ENCODE measurements around the gene ELFN1. TPM values are rescaled to one million over a fixed set of nuclear protein-coding genes. Genes with fewer than 3 reads are reported as not detected.

Gene ELFN1
- polyA plus RNA-seq, 4 donors: 0.80 to 2.0 TPM; not detected in 2

GRCh38 chr7:1663223-1663622 is 6.9 kb upstream of the ELFN1 start:
- WGBS, 3 donors: 39 to 60% (median 49%) methylated on average over 11 of the region's 11 CpGs
- H3K27ac ChIP-seq (ENCODE audit: low read depth in 1 of 3, low read length in 2 of 3): no peak overlapping the region
- peaks cover 16 to 51% (median 19%) of the 10 kb centered on the region in 3 donors for H3K27me3 ChIP-seq (ENCODE audit: control insufficient read depth in 3 of 3, insufficient read depth in 3 of 3, low read length in 3 of 3)
- FAIRE-seq (no peak), DNase-seq (no peak)
- peaks cover 0 to 5% (median 2%) of the 10 kb centered on the region in 3 donors for H3K4me1 ChIP-seq (ENCODE audit: control insufficient read depth in 3 of 3, insufficient read depth in 2 of 3, low read depth in 1 of 3, low read length in 2 of 3)
- no peaks in the 10 kb centered on the region for H3K36me3 ChIP-seq (ENCODE audit: control insufficient read depth in 3 of 3, insufficient read depth in 2 of 3, low read depth in 1 of 3, low read length in 3 of 3)
- H3K4me3 ChIP-seq (ENCODE audit: low read depth in 1 of 3, low read length in 3 of 3): no peak overlapping the region
- no peaks in the 10 kb centered on the region for H3K9me3 ChIP-seq (ENCODE audit: control insufficient read depth in 2 of 2, insufficient read depth in 1 of 2, low read depth in 1 of 2, low read length in 1 of 2)

GRCh38 chr7:1663857-1664651 is 6.0 kb upstream of the ELFN1 start:
- H3K36me3 ChIP-seq (ENCODE audit: control insufficient read depth in 3 of 3, insufficient read depth in 2 of 3, low read depth in 1 of 3, low read length in 3 of 3): no peaks in the 10 kb centered on the region
- FAIRE-seq (no peak), DNase-seq (no peak)
- peaks cover 24 to 59% (median 26%) of the 10 kb centered on the region in 3 donors for H3K27me3 ChIP-seq (ENCODE audit: control insufficient read depth in 3 of 3, insufficient read depth in 3 of 3, low read length in 3 of 3)
- H3K27ac ChIP-seq (ENCODE audit: low read depth in 1 of 3, low read length in 2 of 3): no peak overlapping the region
- 8 to 10% (median 8%) methylated on average over 40 to 56 of the region's 56 CpGs for whole genome bisulfite sequencing, 3 donors
- peak overlapping the region in 1 of 3 donors; percentile 42 for H3K4me3 ChIP-seq (ENCODE audit: low read depth in 1 of 3, low read length in 3 of 3)
- peaks cover 0 to 5% (median 2%) of the 10 kb centered on the region in 3 donors for H3K4me1 ChIP-seq (ENCODE audit: control insufficient read depth in 3 of 3, insufficient read depth in 2 of 3, low read depth in 1 of 3, low read length in 2 of 3)
- no peaks in the 10 kb centered on the region for H3K9me3 ChIP-seq (ENCODE audit: control insufficient read depth in 2 of 2, insufficient read depth in 1 of 2, low read depth in 1 of 2, low read length in 1 of 2)

GRCh38 chr7:1664711-1665548 is 5.1 kb upstream of the ELFN1 start:
- no peak for FAIRE-seq

GRCh38 chr7:1665549-1666316 is 4.3 kb upstream of the ELFN1 start:
- Histone ChIP-seq H3K4me1 (ENCODE audit: control insufficient read depth in 3 of 3, insufficient read depth in 2 of 3, low read depth in 1 of 3, low read length in 2 of 3) (peaks cover 0 to 5% (median 2%) of the 10 kb centered on the region in 3 donors), H3K9me3 (ENCODE audit: control insufficient read depth in 2 of 2, insufficient read depth in 1 of 2, low read depth in 1 of 2, low read length in 1 of 2) (no peaks in the 10 kb centered on the region), H3K36me3 (ENCODE audit: control insufficient read depth in 3 of 3, insufficient read depth in 2 of 3, low read depth in 1 of 3, low read length in 3 of 3) (no peaks in the 10 kb centered on the region), H3K4me3 (ENCODE audit: low read depth in 1 of 3, low read length in 3 of 3) (peak overlapping the region in 2 of 3 donors; percentile 42 to 46), H3K27me3 (ENCODE audit: control insufficient read depth in 3 of 3, insufficient read depth in 3 of 3, low read length in 3 of 3) (peaks cover 27 to 66% (median 36%) of the 10 kb centered on the region in 3 donors), H3K27ac (ENCODE audit: low read depth in 1 of 3, low read length in 2 of 3) (no peak overlapping the region)
- 0 to 2% (median 1%) methylated on average over 26 to 97 of the region's 98 CpGs for WGBS, 3 donors
- DNase-seq: peak in 1 of 2 donors; percentile 26
- FAIRE-seq: no peak

More at GRCh38 chr7:1664711-1665548, 5.1 kb upstream of the ELFN1 start:
- H3K4me1 ChIP-seq (ENCODE audit: control insufficient read depth in 3 of 3, insufficient read depth in 2 of 3, low read depth in 1 of 3, low read length in 2 of 3): peaks cover 0 to 5% (median 2%) of the 10 kb centered on the region in 3 donors
- WGBS, 3 donors: 1 to 4% (median 2%) methylated on average over 60 to 95 of the region's 95 CpGs
- no peaks in the 10 kb centered on the region for H3K36me3 ChIP-seq (ENCODE audit: control insufficient read depth in 3 of 3, insufficient read depth in 2 of 3, low read depth in 1 of 3, low read length in 3 of 3)
- DNase-seq: peak in 1 of 2 donors; percentile 76
- H3K9me3 ChIP-seq (ENCODE audit: control insufficient read depth in 2 of 2, insufficient read depth in 1 of 2, low read depth in 1 of 2, low read length in 1 of 2): no peaks in the 10 kb centered on the region
- H3K27me3 ChIP-seq (ENCODE audit: control insufficient read depth in 3 of 3, insufficient read depth in 3 of 3, low read length in 3 of 3): peaks cover 27 to 64% (median 32%) of the 10 kb centered on the region in 3 donors
- H3K27ac ChIP-seq (ENCODE audit: low read depth in 1 of 3, low read length in 2 of 3): no peak overlapping the region
- H3K4me3 ChIP-seq (ENCODE audit: low read depth in 1 of 3, low read length in 3 of 3): peak overlapping the region; percentile 30 to 42 (median 41)

GRCh38 chr7:1666317-1666822 is 3.7 kb upstream of the ELFN1 start:
- H3K27me3 ChIP-seq (ENCODE audit: control insufficient read depth in 3 of 3, insufficient read depth in 3 of 3, low read length in 3 of 3): peaks cover 32 to 72% (median 36%) of the 10 kb centered on the region in 3 donors
- H3K27ac ChIP-seq (ENCODE audit: low read depth in 1 of 3, low read length in 2 of 3): no peak overlapping the region
- H3K4me3 ChIP-seq (ENCODE audit: low read depth in 1 of 3, low read length in 3 of 3): peak overlapping the region in 2 of 3 donors; percentile 32 to 42
- H3K4me1 ChIP-seq (ENCODE audit: control insufficient read depth in 3 of 3, insufficient read depth in 2 of 3, low read depth in 1 of 3, low read length in 2 of 3): peaks cover 0 to 5% (median 2%) of the 10 kb centered on the region in 3 donors
- FAIRE-seq (no peak), DNase-seq (peak in 1 of 2 donors; percentile 24)
- WGBS, 3 donors: 1 to 2% (median 1%) methylated on average over 20 to 58 of the region's 58 CpGs
- H3K36me3 ChIP-seq (ENCODE audit: control insufficient read depth in 3 of 3, insufficient read depth in 2 of 3, low read depth in 1 of 3, low read length in 3 of 3): no peaks in the 10 kb centered on the region
- H3K9me3 ChIP-seq (ENCODE audit: control insufficient read depth in 2 of 2, insufficient read depth in 1 of 2, low read depth in 1 of 2, low read length in 1 of 2): no peaks in the 10 kb centered on the region

- FAIRE-seq (no peak), DNase-seq (no peak)
- peak overlapping the region; percentile 23 to 32 (median 27) for H3K4me3 ChIP-seq (ENCODE audit: low read depth in 1 of 3, low read length in 3 of 3)
- H3K4me1 ChIP-seq (ENCODE audit: control insufficient read depth in 3 of 3, insufficient read depth in 2 of 3, low read depth in 1 of 3, low read length in 2 of 3): peaks cover 0 to 5% (median 2%) of the 10 kb centered on the region in 3 donors
- no peaks in the 10 kb centered on the region for H3K36me3 ChIP-seq (ENCODE audit: control insufficient read depth in 3 of 3, insufficient read depth in 2 of 3, low read depth in 1 of 3, low read length in 3 of 3)
- no peaks in the 10 kb centered on the region for H3K9me3 ChIP-seq (ENCODE audit: control insufficient read depth in 2 of 2, insufficient read depth in 1 of 2, low read depth in 1 of 2, low read length in 1 of 2)
- H3K27ac ChIP-seq (ENCODE audit: low read depth in 1 of 3, low read length in 2 of 3): no peak overlapping the region
- H3K27me3 ChIP-seq (ENCODE audit: control insufficient read depth in 3 of 3, insufficient read depth in 3 of 3, low read length in 3 of 3): peaks cover 38 to 74% (median 39%) of the 10 kb centered on the region in 3 donors
- 0 to 1% (median 1%) methylated on average over 39 to 70 of the region's 70 CpGs for WGBS, 3 donors
These were observed 3.1 kb upstream of the ELFN1 start for GRCh38 chr7:1666823-1667565.

- H3K36me3 ChIP-seq (ENCODE audit: control insufficient read depth in 3 of 3, insufficient read depth in 2 of 3, low read depth in 1 of 3, low read length in 3 of 3): no peaks in the 10 kb centered on the region
- peaks cover 0 to 5% (median 2%) of the 10 kb centered on the region in 3 donors for H3K4me1 ChIP-seq (ENCODE audit: control insufficient read depth in 3 of 3, insufficient read depth in 2 of 3, low read depth in 1 of 3, low read length in 2 of 3)
- DNase-seq (peak; percentile 20 to 63), FAIRE-seq (no peak)
- H3K4me3 ChIP-seq (ENCODE audit: low read depth in 1 of 3, low read length in 3 of 3): peak overlapping the region; percentile 23 to 32 (median 27)
- no peak overlapping the region for H3K27ac ChIP-seq (ENCODE audit: low read depth in 1 of 3, low read length in 2 of 3)
- WGBS, 3 donors: 14 to 18% (median 16%) methylated on average over 31 to 77 of the region's 77 CpGs
- peaks cover 36 to 79% (median 43%) of the 10 kb centered on the region in 3 donors for H3K27me3 ChIP-seq (ENCODE audit: control insufficient read depth in 3 of 3, insufficient read depth in 3 of 3, low read length in 3 of 3)
- H3K9me3 ChIP-seq (ENCODE audit: control insufficient read depth in 2 of 2, insufficient read depth in 1 of 2, low read depth in 1 of 2, low read length in 1 of 2): no peaks in the 10 kb centered on the region
These were observed 2.3 kb upstream of the ELFN1 start for GRCh38 chr7:1667566-1668395.
